Astrocyte (in vitro differentiated cells and primary cell): ENCODE measurements around the gene CREB3L1. TPM values are rescaled to one million over a fixed set of nuclear protein-coding genes. Genes with fewer than 3 reads are reported as not detected.
A peak's percentile ranks its signal among the peaks of the same experiment; 100 is the strongest.

Experiments used
- DNase-seq: peaks from one replicate; pipeline ENCODE4 v3.0.0-alpha.2; 2010; ENCODE audit warnings: low read depth
- FAIRE-seq: peaks from 2 replicates; lab custom pipeline; 2011; peaks lifted over from hg19 to GRCh38; lab: Jason Lieb, UNC
- H2AFZ ChIP-seq: 2 replicates; pipeline ENCODE4 v1.6.0; 2012; ENCODE audit warnings: low read depth, low read length, inconsistent platforms
- H3K27ac ChIP-seq: 2 replicates; pipeline ENCODE4 v1.5.1; 2011; ENCODE audit warnings: low read depth, low read length, inconsistent platforms
- H3K27me3 ChIP-seq: 2 replicates; pipeline ENCODE4 v1.6.0; 2011; ENCODE audit warnings: low read length, inconsistent platforms; ENCODE audit not compliant: insufficient read depth
- H3K36me3 ChIP-seq: 2 replicates; pipeline ENCODE4 v1.5.1; 2011; ENCODE audit warnings: low read length, inconsistent platforms; ENCODE audit not compliant: insufficient read depth
- H3K4me1 ChIP-seq: 2 replicates; pipeline ENCODE4 v1.5.1; 2011; ENCODE audit warnings: low read length, inconsistent platforms; ENCODE audit not compliant: insufficient read depth
- H3K4me2 ChIP-seq: 2 replicates; pipeline ENCODE4 v1.6.0; 2012; ENCODE audit warnings: low read length, inconsistent platforms
- H3K4me3 ChIP-seq: 2 replicates; pipeline ENCODE4 v1.5.1; 2011; ENCODE audit warnings: low read depth, mild to moderate bottlenecking, low read length, inconsistent platforms; ENCODE audit not compliant: insufficient read depth
- H3K79me2 ChIP-seq: 2 replicates; pipeline ENCODE4 v1.6.0; 2012; ENCODE audit warnings: mild to moderate bottlenecking, low read length, inconsistent platforms; ENCODE audit not compliant: insufficient read depth
- H3K9ac ChIP-seq: 2 replicates; pipeline ENCODE4 v1.6.0; 2012; ENCODE audit warnings: mild to moderate bottlenecking, low read length, inconsistent platforms
- H3K9me3 ChIP-seq: 2 replicates; pipeline ENCODE4 v1.5.1; 2012; ENCODE audit warnings: low read depth, mild to moderate bottlenecking, low read length, inconsistent platforms; ENCODE audit not compliant: insufficient read depth
- H4K20me1 ChIP-seq: 2 replicates; pipeline ENCODE4 v1.6.0; 2012; ENCODE audit warnings: low read length, inconsistent platforms; ENCODE audit not compliant: insufficient read depth
- H3K27ac Mint-ChIP-seq: one replicate; pipeline ENCODE4 v1.8.0; 2021; ENCODE audit warnings: mild to moderate bottlenecking, mixed read lengths; ENCODE audit not compliant: unreplicated experiment
- H3K27me3 Mint-ChIP-seq: one replicate; pipeline ENCODE4 v1.8.0; 2021; ENCODE audit warnings: low read depth, mixed read lengths; ENCODE audit not compliant: unreplicated experiment
- H3K36me3 Mint-ChIP-seq: one replicate; pipeline ENCODE4 v1.8.0; 2021; ENCODE audit warnings: low read depth, mixed read lengths; ENCODE audit not compliant: unreplicated experiment
- H3K4me1 Mint-ChIP-seq: one replicate; pipeline ENCODE4 v1.8.0; 2021; ENCODE audit warnings: low read depth, mixed read lengths; ENCODE audit not compliant: unreplicated experiment
- H3K4me3 Mint-ChIP-seq: one replicate; pipeline ENCODE4 v1.8.0; 2021; ENCODE audit warnings: mild to moderate bottlenecking, moderate library complexity, mixed read lengths; ENCODE audit not compliant: unreplicated experiment
- H3K9me3 Mint-ChIP-seq: one replicate; pipeline ENCODE4 v1.8.0; 2021; ENCODE audit warnings: mild to moderate bottlenecking, mixed read lengths; ENCODE audit not compliant: unreplicated experiment
- CTCF ChIP-seq: IDR thresholded peaks from 2 replicates; pipeline ENCODE4 v1.5.1; 2011; ENCODE audit warnings: low read depth, mild to moderate bottlenecking, inconsistent platforms, low read length, moderate library complexity; ENCODE audit not compliant: insufficient read depth
- EZH2 ChIP-seq: IDR thresholded peaks from 2 replicates; pipeline ENCODE4 v1.6.1; 2012; ENCODE audit warnings: mild to moderate bottlenecking, low read length, inconsistent platforms; ENCODE audit not compliant: insufficient read depth
- total RNA-seq: library from RNA; stranded (reverse); gene quantifications from 2 replicates; pipeline ENCODE4 v1.2.1, GENCODE V29; 2021

Gene CREB3L1
- total RNA-seq, 1 donor from 2014 or later = 324 TPM

DNA sequence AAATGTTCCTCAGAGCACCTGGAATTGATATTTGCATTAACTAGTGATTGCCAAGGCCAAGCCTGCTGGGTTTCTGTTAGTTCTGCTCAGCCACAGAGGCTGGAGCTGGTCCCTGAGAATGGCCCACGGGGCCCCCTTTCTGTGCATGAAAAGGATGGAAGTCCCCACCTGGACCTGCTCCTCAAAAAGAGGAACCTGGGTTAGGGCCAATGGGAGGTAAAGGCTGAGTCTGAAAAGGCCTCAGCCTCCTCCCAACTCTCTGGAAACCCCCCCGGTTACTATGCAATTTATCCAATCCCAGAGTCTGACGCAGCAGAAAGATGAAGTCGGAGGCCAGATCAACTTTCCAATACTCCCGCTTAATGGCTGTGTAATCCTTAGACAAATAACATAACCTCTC is 6.8 kb upstream of the CREB3L1 start:
- Mint-ChIP-seq H3K27me3 (peaks cover 5% of the 10 kb centered on the region), H3K9me3 (no peaks in the 10 kb centered on the region), H3K4me3 (no peak overlapping the region), H3K27ac (no peak overlapping the region), H3K4me1 (peaks cover 23% of the 10 kb centered on the region), H3K36me3 (no peaks in the 10 kb centered on the region)
- H3K4me3 ChIP-seq = no peak overlapping the region
- DNase-seq = no peak
- no peaks in the 10 kb centered on the region for H3K79me2 ChIP-seq
- H3K36me3 ChIP-seq = no peaks in the 10 kb centered on the region
- H3K4me1 ChIP-seq = peaks cover 22% of the 10 kb centered on the region
- H3K27me3 ChIP-seq = no peaks in the 10 kb centered on the region
- no peak overlapping the region for H3K27ac ChIP-seq
- H4K20me1 ChIP-seq = no peaks in the 10 kb centered on the region
- H3K9me3 ChIP-seq = no peaks in the 10 kb centered on the region
- no peak for FAIRE-seq
- no peak for TF ChIP-seq CTCF
- TF ChIP-seq EZH2 = no peak
- H3K4me2 ChIP-seq = no peak overlapping the region
- H3K9ac ChIP-seq = no peak overlapping the region
- no peak overlapping the region for H2AFZ ChIP-seq

DNA sequence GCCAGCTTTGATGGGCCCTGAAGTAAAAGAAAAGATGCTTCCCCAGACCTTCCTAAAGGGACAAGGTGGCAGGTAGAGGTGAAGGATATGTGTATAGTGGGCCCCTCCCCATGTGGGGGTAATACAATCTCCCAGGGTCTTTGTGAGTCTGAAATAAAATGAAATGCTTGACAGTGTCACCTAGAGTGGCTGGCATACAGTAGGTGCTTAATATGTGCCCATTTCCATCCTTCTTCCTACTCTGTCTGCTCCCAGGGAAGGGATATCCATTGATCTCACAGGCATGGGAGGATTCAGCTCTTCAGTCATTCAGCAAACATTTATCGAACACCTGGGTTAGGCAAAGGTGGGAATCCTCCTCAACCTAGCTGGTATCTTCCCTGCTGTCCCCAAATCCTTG is 6.1 kb upstream of the CREB3L1 start:
- Histone ChIP-seq H4K20me1 (no peaks in the 10 kb centered on the region), H3K79me2 (no peaks in the 10 kb centered on the region), H3K4me3 (no peak overlapping the region), H3K9ac (no peak overlapping the region), H3K4me1 (peaks cover 22% of the 10 kb centered on the region), H2AFZ (no peak overlapping the region), H3K27ac (no peak overlapping the region), H3K36me3 (no peaks in the 10 kb centered on the region), H3K9me3 (no peaks in the 10 kb centered on the region), H3K27me3 (no peaks in the 10 kb centered on the region), H3K4me2 (no peak overlapping the region)
- Mint-ChIP-seq H3K4me3 (no peak overlapping the region), H3K4me1 (peaks cover 28% of the 10 kb centered on the region), H3K27me3 (peaks cover 5% of the 10 kb centered on the region), H3K27ac (no peak overlapping the region), H3K36me3 (no peaks in the 10 kb centered on the region), H3K9me3 (no peaks in the 10 kb centered on the region)
- no peak for FAIRE-seq
- no peak for TF ChIP-seq CTCF
- DNase-seq = no peak

DNA sequence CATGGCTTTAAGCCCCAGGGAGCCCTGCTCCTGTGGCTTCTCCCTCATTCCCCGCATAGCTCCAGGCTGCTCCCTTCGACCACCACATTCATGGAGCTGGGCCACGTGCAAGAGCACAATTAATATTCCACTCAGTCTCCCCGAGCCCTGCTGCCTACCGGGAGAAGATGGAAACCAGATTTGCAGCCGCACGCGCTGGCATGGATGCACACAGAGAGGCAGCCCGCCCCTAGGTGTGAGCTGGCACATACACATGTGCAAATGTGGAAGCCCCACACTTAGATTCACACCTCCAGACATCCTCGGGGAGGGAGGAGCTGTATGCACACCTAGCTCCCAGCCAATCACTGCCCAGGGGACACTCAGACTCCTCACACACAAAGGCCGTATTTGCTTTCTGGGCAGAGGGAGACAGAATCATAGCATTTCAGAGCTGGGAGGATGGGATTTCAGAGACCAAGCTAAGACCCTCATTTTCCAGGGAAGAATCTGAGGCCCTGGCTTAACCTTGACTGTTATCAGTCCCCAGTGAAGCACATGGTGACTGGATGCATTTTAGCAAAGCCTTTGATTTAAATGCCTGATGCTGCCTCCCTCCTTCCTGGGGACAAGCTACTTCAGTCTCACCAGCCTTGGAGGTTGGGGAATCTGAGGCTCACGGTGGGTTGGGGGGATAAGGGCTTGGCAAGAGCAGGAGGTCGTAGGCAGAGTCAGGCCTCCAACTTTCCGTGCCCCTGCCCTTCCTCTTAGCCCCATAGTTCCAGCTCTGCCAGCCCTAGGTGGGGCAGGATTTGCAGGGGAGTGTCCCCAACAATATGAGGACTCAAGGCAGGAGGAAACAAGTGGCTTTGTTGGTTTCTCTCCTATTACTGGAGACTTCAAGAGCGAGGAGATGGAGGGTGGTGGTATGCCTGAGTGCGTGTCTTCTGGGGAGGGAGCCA is 5.3 kb upstream of the CREB3L1 start:
- Histone ChIP-seq H2AFZ (peak overlapping the region; percentile 35), H3K27me3 (no peaks in the 10 kb centered on the region), H3K79me2 (no peaks in the 10 kb centered on the region), H3K4me2 (peak overlapping the region; percentile 43), H3K4me3 (no peak overlapping the region), H3K36me3 (no peaks in the 10 kb centered on the region), H3K9me3 (no peaks in the 10 kb centered on the region), H3K27ac (peak overlapping the region; percentile 45), H3K9ac (peak overlapping the region; percentile 34), H3K4me1 (peaks cover 22% of the 10 kb centered on the region), H4K20me1 (no peaks in the 10 kb centered on the region)
- Mint-ChIP-seq H3K36me3 (no peaks in the 10 kb centered on the region), H3K27me3 (peaks cover 5% of the 10 kb centered on the region), H3K4me3 (peak overlapping the region; percentile 4), H3K4me1 (peaks cover 31% of the 10 kb centered on the region), H3K27ac (peak overlapping the region; percentile 64), H3K9me3 (no peaks in the 10 kb centered on the region)
- TF ChIP-seq CTCF (no peak), EZH2 (no peak)
- DNase-seq (peak; percentile 64), FAIRE-seq (no peak)
